GM18505 (cell line): Measurements from ENCODE around the gene DCAF5.
"Not testable (repeated sequence)": the region's sequence is repeated elsewhere in the genome, so short reads cannot be mapped to it uniquely, and the experiment has no call there.

Source experiments
- ATAC-seq: cut with Tn5 transposase; IDR thresholded peaks from one replicate; pipeline ENCODE4 v1.9.1; 2021; ENCODE audit not compliant: unreplicated experiment
- POLR2A ChIP-seq: IDR thresholded peaks from 4 replicates; pipeline ENCODE4 v1.6.1; 2011; ENCODE audit warnings: borderline replicate concordance; ENCODE audit not compliant: insufficient read depth, insufficient read length; ENCODE audit errors: extremely low read depth

Gene DCAF5

DNA sequence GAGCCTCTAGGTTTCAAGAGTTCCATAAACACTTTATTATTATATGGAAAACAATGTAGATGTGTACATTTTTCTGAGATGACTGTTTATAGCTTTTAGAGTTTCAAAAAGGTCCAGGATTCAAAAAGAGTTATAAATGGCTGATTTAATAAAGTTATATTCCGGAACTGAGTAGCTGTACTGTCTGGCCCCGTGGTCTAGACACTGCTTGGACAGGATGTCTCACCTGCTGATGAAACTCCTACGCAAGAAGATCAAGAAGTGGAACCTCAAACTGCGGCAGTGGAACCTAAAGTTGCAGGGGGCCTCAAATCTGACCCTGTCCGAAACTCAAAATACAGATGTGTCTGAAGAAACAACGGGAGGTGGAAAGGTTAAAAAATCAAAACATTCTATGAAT is 69.7 kb downstream of the DCAF5 start:
- ATAC-seq, result no peak

DNA sequence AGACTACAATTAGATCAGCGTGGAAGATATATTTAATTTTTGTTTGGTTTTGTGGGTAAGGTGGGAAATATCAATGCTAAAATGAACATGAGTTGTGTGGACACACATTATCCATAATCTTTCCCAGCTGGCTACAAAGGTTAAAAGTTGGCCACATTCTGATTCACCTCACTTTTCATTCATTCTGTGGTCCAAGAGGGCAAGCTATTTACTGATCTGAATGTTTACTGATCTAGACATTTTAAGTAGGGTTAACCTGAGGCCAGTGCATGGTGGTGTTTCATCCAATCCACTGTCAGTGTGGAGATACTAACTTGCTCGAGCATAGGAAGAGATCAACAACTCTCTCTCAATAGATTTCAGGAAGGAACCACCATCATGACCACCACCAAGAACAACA is 71.6 kb downstream of the DCAF5 start:
- TF ChIP-seq POLR2A, result no peak
- no peak for ATAC-seq

More for the DNA sequence above, 69.7 kb downstream of the DCAF5 start:
- TF ChIP-seq POLR2A, result no peak

DNA sequence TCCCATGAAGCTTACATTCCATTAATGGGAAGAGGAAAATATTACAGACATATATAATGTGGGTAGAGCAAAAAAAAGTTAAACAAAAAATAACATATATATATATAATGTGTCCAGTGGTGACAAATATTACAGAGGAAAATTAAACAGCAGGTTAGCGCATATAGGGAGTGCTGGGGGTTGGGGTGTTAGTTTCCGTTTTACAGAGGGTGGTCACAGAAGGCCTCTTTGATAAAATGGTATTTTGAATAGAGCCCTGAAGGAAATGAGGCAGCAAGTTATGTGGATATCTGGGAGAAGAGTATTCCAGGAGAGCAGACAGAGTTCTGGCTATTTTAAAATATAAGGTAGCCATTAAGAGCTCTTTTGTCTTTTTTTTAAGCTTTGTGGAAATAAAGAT is 73.2 kb downstream of the DCAF5 start:
- TF ChIP-seq POLR2A, result no peak
- ATAC-seq, result no peak

DNA sequence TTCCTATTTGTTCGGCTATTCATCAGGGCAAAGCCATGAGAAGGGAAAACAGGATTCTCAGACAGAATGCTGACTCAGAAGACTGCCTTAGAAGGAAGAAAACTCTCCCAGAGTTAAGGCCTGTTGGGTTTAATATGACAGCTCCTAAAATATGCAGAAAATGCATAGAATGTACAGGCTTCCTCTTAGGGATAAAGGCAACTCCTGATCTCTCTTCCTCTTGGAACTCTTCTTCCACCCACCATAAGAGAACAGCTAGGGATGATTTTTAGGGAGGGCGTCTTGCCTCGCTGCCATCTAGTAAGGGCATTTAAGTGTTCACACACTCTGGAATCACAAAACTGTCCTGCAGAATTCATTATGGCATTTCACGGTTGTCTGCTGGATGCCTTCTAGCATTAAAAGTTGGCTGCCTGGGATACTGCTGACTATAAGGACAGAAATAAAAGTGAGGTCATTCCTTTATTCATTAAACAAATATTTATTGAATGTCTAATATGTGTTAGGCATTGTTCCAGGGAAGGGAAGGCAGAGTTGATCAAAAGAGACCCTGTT is 73.7 kb downstream of the DCAF5 start:
- no peak for ATAC-seq
- TF ChIP-seq POLR2A, result no peak

DNA sequence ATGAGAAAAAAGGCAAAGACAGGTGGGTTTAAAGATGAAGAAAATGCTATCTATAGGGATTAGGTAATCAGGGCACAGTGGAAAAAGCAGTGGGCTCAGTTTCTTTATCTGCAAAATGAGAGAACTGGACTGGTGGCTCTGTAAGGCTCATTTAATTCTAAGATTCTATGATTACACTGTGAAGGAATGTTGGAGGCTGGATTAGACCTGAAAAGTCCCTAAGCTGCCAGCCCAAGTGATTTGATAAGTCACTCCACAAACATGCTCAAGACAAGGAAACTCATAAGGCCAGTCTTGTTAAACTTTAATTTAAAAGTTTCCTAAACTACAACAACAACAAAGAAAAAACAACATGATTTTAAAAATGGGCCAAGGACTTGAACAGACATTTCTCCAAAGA is 75.1 kb downstream of the DCAF5 start:
- no peak for ATAC-seq

DNA sequence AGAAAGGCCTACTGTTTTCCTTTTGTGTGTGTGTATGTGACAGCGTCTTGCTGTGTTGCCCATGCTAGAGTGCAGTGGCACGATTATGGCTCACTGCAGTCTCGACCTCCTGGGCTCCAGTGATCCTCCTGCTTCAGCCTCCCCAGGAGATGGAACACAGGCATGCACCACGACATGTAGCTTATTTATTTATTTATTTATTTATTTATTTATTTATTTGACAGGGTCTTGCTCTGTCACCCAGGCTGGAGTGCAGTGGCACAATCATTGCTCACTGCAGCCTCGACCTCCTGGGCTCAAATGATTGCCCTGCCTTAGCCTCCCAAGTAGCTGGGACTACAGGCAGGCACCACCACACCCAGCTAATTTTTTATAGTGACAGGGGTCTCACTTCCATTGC is 75.7 kb downstream of the DCAF5 start:
- ATAC-seq, result not testable (repeated sequence)

More for the DNA sequence above, 75.1 kb downstream of the DCAF5 start:
- no peak for TF ChIP-seq POLR2A

DNA sequence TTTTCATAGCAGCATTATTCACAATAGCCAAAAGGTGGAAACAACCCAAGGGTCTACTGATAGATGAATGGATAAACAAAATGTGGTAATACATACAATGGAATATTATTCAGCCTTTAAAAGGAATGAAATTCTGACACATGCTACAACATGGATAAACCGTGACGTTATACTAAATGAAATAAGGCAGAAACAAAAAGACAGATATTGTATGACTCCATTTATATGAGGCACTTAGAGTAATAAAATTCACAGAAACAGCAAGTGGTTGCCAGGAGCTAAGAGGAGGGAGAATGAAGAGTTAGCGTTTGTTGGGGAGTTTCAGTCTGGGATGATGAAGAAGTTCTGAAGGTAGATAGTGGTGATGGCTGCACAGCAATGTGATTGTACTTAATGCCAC is 76.6 kb downstream of the DCAF5 start:
- no peak for ATAC-seq
- TF ChIP-seq POLR2A, result no peak

DNA sequence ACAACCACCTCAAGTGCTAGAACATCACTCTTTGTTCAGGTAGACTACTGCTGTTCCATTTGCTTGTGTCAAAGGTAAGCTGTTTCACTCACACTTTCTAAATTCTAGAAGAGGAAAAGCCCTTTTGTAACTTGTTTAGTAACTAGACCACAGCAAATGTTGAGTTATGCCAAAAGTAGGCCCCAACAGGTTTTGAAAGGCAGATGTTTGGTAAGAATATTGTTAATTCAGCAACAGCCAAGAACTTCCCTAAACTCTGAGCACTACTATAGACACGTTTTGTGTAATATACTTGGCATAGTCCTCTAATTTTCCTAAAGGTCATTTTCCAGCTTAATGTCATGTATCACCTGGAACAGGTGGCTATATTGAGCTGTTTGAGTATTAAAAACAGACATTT is 79.0 kb downstream of the DCAF5 start:
- TF ChIP-seq POLR2A, result no peak
- no peak for ATAC-seq

DNA sequence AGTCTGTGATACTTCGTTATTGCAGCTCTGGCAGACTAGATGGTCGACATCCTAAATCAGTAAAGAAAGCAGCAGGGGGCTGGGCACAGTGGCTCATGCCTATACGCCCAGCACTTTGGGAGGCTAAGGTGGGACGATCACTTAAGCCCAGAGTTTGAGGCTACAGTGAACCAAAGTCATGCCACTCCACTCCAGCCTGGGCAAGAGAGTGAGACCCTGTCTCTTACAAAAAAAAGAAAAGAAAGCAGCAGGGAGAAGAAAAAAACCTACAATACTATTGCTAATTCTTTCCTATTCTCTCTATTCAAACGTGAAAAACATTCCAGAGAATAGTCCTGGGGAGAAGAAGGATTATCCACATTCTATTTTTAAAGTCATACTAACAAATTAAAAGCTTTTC is 79.5 kb downstream of the DCAF5 start:
- no peak for ATAC-seq
- TF ChIP-seq POLR2A, result no peak

DNA sequence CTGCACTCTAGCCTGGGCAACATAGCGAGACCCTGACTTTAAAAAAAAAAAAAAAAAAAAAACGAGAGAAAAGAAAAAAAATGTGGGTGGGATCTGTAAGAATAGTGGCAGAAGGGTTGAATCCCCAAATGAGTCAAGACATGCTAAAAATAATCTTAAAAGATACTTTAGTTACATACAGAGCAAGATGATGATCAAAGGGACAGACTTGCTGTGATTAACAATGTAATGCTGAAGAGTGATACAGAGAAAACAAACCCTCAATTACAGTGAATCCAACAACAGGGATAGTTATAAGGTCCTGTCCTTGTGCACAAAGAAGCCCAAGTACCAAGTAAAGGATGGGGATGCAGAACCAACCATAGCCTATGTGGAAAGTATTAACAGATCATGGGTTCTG is 80.3 kb downstream of the DCAF5 start:
- no peak for ATAC-seq
- TF ChIP-seq POLR2A, result no peak

DNA sequence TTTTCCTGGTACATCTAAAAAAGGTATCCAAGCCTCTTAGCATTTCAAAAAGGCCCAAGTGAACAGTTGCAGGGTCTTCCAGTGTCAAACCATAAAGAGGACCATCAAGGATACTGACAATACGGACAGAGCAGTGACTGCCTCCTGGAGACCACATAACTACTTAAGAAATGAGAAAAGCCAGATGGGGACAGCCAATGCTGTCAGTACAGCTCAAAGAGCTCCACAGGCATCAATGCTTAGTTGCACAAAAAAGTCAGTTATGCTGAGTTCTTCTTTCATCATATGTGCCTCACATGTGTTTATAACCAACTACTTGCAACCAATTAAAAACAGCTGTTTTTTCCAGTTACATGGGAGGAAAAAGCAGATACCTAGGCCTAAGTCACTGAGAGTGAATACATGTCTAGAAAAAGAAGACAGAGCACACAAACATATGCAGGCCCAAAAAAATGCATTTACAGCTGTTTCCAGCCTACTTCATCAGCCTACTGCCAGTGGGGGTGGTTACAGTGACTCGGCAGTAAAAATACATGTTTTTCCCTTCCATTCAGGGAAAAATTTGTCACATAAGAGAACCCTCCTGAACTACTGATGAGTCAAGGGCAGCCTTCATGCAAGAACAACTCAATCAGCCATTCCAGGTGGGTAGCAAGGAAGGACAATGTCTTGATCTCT is 84.0 kb downstream of the DCAF5 start:
- TF ChIP-seq POLR2A, result no peak
- ATAC-seq, result no peak

DNA sequence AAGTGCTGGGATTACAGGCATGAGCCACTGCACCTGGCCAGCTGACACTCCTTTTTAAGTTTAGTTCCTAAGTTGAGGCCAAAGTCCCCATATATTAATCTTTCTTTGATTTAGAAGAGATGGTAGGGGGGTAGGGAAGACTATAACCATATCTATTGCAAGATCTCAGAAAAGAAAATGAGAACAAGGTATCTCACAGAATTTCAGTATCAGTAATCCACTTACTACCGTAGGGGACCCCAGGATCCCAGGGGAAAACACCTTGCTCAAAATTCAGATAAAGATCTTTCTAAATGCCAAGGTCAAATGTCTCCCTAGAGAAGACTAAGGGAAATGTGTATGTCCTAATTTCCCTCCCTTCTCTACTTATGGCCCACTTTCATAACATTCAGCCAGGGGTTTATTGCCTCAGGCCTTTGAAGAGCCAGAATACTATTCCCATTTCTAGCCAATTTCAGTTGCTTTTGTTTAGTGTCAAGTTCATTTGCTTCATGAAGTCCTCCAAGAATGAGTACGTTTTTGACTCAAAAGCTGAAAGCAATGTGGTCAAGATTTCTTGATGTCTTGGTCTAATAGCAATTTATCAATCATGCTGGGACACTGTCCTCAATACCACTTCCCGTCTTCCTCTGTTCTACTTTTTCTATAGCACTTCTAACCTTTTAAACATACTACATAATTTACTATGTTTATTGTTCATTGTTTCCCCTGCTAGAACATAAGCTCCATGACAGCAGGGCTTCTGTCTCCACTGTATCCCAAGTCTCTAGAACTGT is 86.3 kb downstream of the DCAF5 start:
- ATAC-seq, result no peak
- no peak for TF ChIP-seq POLR2A

DNA sequence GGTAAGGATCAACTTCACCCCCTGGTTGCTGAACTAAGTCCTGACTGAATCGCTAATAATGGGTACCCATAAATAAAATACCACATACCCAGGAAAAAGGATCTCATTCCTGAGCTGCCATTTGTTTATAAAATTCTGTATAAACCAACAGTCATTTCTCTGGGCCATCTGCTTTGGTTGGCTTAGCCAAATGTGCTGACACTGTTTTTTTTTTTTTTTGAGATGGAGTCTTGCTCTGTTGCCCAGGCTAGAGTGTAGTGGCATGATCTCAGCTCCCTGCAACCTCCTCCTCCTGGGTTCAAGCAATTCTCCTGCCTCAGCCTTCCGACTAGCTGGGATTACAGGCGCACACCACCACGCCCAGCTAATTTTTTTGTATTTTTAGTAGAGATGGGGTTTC is 87.0 kb downstream of the DCAF5 start:
- not testable (repeated sequence) for ATAC-seq

DNA sequence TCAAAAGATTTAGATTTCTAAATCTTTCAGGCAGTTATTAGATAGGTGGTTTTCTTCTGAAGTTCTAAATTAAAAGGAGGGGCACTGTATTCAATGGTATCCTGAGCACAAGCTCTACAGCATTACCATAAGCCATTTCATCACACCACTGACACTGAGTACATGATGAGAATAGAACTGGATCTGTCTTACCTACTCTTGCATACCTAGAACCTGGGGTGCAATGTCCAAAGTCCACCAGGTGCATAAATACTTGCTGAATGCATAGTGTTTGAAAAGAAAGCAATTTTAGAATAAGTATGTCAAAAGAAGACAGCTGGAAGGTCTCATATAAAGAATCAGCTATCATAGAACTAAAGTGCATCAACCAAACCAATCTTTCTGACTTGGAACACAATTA is 88.3 kb downstream of the DCAF5 start:
- no peak for ATAC-seq
- no peak for TF ChIP-seq POLR2A

DNA sequence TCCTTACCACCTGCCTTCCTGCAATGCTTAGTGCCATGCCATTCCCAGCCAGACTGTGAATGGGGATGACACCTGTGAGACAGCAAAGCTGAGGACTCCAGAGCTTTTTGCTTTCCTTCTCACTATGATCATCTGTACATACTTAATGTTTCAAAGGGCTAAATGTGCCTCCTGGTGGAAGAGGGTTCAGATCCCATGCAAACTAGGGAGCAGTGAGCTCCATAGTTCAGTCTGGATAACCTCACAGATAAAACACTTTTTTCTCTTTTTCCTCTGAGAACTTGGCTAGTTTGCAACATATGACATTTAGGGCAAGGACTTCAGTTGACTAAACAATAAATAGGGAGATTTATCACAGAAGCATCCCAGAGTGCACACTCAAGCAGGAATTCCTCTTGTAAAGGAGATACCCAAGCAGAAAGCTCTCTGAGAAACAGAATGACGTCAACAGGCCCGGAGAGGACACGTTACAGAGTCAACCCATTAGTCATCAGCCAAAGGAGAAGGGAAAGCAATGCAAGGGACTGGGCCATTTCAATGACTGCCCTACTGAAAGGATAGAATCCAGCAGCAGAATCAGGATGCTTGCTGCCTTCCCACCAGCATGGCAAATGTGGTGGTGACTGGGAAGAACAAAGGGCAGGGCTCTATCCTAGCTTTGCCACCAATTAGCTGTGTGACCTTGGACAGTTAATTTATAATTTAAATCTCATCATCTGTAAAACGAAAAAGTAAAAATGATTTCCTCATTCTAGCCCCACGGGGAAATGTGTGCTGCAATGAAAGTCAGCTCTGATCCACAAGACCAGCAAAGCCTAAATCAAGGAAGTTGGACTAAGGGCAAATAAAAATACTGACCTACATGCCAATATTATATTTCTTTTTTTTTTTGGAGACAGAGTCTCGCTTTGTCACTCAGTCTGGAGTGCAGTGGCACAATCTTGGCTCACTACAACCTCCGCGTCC is 93.0 kb downstream of the DCAF5 start:
- ATAC-seq, result no peak

More for the DNA sequence above, 93.0 kb downstream of the DCAF5 start:
- no peak for TF ChIP-seq POLR2A
